UCSD-AML1 (cell line): ENCODE measurements around the gene MAP3K5.

Source experiments
- DNase-seq: peaks from one replicate; lab custom pipeline; 2025; ENCODE audit not compliant: unreplicated experiment; lab: John Stamatoyannopoulos, UW

MAP3K5 gene

GRCh38 chr6:136750696-136751521 lies 41.4 kb downstream of the MAP3K5 start:
- DNase-seq = no peak

DNA sequence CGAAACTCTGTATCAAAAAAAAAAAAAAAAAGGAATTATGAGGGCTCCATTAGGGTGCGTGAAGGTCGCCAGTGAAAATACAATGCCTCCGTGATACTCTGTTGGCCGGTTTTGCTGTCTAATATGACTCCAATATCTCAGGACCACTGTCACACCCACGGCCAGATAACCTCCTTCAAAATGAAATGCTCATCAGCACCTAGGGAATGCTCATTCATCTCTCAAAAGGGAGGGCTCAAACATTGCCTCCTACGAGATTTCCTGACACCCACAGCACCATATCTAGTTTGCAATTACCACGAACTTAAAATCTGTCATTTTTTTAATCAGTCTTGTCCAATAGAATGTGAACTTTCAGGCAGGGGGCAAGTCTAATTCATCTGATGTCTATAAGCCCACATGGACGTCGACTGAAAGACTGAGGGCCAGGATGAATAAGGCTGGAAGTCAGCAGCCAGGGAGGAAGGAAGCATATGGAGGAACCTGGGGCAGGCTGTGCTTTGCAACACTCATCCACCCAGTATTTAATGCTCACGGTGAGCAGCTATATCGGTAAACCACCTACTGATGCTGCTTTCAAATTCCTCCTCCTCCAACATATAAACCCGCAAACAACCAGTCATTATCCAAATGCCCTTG lies 42.8 kb downstream of the MAP3K5 start:
- DNase-seq = no peak

DNA sequence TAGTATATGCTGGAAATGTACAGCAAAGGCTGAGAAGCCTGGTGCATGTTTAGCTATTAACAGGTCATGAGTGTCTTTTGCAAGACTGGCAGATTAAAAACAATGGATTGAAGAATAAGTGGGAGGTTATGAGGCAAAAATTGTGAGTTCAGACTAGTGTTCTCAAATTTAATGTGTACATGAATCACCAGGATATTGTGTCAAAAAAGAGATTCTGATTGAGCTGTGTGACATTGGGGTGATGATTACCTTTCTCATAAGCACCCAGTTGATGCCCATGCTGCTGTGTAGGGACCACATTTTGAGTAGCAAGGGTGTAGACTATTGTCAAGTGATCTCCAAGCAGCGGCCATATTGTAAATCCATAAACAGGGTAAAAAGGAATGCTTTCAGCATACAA lies 44.8 kb downstream of the MAP3K5 start:
- DNase-seq = no peak

DNA sequence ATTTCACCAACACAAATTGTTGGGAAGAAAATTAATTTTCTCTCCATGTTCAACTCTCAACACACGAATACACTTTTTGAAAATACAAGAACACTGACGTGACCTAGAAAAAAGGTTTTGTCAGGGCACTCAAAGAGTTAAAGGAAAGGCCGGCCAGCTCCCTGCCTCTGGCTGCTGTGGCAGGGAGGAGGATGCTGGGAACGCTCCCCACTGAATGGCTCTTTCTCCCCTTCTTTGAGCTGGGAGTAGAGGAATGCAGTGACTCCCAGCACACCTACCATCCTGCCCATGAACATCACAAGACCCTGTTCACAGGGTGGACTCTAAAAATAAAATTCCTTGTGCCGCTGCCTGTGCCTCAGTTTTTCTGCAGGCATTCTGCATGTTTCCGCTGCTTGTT lies 47.0 kb downstream of the MAP3K5 start:
- DNase-seq = no peak

DNA sequence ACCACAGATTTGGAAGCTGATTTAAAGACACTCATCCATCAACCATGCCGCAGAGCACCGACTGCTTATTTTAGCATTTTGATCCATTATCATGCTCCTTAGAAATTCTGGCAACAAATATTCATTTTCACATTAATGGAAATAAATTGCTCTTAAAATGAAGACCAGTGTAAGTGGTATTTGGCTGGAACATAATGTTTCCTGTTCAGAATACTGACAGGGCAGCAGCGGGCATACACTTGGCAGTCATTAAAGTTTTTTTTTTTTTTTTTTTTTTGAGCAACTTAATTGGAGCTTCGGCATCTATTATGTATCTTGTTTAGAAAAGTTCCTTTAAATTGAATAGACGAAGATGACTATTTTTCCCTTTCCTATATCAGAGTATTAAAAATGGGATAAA lies 47.4 kb downstream of the MAP3K5 start:
- no peak for DNase-seq

- no peak for DNase-seq
Measured at GRCh38 chr6:136742125-136742524, 50.2 kb downstream of the MAP3K5 start.

DNA sequence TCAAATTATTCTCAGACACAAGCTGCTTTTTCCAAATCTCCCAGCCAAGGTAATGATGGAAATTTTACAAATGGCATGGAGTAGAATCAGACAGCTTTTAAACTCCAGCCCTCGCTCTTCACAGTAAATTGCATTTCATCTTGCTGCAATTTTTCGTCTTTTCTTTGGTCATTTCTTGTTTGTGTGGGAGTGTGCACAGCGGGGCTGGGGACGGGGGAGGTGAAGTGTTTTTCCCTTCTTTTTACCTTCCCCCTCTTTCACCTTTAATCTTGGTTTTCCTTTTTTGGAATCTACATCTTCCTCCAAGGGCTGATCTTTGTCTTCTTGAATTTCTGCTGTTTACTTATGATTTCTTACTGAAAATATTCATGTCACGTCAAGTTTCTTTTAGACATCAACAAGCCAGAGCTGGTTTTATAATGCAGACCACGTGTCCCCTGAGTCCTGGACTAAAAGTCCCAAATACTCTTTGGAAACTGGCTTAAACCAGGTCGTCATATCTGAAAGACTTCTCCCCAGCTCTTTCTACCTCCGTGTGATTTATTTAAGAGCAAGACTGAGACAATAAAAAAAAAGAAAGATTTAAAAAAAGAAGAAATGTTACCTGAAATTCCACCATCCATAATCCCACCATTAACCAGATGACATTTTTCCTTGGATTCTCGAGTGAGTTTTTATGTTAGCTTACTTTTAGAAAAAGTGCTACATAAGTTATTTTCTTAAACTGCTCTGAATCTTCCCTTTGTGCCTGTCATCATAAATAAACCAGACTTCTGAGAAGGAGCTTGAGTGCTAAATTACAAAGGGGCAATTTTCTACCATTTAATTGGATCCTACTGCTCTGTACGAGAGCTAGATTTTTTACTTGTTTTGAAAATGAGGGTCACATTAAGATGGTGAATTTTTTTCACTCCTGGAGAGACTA lies 52.0 kb downstream of the MAP3K5 start:
- DNase-seq = no peak

DNA sequence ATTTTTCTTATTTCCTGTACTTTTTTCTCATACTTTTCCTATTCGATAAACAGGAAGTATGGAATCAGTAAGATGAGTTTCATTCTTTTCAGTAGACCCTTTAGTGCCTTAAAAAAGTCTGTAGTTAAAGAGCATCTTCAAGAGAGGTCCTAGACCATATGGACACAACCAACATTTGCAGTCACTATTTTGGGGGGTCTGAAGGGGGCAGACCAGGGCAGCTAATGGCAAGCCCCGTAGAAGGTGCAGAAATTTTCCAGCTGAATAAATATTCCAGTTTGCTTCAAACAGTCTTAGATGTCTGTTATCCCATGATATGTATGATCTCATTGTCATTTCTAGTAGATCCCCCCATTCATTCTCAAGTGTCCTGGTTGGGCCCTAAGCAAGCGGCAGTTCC lies 52.8 kb downstream of the MAP3K5 start:
- DNase-seq = peak; percentile 27

- DNase-seq = no peak
Measured at GRCh38 chr6:136739071-136739470, 53.2 kb downstream of the MAP3K5 start.

DNA sequence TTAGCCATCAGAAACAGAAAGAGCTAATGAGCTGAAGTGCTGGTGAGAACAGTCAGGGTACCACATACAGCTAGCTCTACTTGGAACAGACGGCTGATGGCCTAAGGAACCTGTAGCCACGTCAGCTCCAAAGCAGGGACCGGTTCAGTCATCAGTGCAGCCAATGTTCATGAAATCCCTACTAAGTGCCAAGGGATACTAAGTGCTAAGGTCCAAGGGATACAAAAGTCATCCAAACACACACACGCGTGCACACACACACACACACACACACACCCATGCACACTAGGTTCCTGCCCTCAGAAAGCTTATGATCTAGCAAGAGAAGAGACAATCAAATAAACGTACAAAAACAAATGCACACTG lies 53.6 kb downstream of the MAP3K5 start:
- no peak for DNase-seq

DNA sequence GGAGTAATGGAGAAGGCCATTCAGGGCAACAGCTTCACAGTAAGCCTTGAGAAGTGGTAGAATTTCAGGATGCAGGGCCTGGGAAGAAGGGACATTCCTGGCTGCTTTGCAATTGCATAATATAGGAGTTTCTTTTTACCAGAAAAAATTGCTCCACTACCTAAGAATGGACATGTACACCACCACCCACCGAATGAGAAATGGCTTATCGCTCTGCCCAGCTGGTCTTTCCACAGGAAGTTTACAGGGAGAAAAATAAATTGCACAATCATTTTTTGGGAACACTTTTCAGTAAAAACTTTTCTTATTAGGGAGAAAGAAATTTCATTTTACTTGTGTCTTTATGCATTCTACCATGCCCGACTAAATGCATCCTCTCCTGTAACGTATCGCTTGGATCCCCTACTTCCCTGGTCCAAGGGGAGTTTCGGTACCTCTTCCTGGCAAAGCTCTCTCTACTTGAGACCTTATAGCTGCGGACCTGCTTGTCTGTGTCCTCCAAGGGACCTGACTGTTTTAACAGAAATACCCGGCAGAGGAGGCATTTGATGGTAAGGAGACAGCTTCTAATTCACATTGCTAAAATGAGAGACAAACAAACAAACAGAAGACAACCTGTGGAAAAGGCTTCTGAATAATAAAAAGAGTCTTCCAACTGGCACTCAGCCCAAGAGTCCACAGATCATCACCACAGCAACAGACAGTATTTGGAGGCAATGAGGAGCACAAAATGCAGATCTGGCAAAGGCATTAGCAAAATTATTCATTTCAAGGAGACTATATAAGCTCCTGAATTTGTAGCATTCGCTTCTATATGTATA lies 54.2 kb downstream of the MAP3K5 start:
- DNase-seq = peak; percentile 37

DNA sequence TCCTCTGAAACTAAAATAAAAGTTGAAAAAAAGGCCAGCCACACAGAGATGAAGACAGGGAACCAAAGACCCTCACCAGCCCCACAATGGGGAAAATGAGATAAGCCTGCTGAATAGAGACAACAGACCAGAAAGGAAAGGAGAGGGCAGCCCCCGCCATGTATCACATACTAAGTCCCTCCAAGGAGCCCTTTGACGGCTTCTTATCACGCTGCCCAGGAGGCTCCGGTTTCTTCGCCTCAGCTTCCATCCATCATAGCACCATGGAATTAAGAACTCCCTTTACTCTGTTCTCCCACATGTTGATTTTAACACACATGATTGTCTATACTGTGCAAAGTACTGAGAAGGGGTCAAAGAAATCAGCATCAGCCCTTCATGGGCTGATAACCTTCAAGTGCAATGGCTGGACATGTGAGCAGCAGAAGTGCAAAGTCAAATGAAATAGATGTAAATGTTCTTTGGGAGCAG lies 54.9 kb downstream of the MAP3K5 start:
- peak; percentile 34 for DNase-seq

DNA sequence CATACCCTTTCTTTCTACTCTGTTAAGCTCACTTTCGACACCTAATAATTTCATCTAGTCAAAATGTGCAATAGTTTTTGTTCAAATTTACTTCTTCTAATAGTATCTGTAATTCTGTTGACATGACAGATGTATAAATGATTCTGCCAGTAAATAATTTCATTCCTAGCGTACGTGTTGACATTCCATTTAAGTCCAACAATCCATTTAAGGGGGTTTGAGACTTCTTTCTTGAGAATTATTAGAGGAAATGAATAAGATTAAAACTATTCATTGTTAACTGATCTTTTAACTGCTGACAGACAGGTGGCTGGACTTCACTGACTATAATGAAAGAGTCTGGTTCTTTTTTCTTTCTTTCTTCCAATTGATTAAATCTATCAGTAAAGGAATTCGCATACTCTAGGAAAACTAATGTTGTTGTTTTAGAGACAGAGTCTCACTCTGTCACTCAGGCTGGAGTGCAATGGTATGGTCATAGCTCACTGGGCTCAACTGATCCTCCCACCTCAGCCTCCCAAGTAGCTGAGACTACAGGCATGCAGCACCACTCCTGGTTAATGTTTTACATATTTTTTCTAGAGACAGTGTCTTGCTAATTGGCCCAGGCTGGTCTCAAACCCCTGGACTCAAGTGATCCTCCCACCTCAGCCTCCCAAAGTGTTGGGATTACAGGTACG lies 55.9 kb downstream of the MAP3K5 start:
- DNase-seq = no peak

- DNase-seq = no peak
Measured at GRCh38 chr6:136734977-136735376, 57.3 kb downstream of the MAP3K5 start.

DNA sequence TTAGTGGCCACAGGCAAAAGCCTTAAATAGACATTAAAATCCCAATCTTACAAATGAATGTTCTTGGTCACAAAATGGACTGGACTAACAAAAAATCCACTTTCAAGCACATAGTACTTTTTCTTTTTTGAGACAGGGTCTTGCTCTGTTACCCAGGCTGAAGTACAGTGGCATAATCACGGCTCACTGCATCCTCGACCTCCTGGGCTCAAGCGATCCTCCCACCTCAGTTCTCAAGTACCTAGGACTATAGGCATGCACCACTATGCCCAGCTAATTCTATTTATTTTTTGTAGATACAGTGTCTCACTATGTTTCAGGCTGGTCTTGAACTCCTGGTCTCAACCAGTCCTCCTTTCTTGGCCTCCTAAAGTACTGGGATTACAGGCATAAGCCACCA lies 59.4 kb downstream of the MAP3K5 start:
- no peak for DNase-seq

DNA sequence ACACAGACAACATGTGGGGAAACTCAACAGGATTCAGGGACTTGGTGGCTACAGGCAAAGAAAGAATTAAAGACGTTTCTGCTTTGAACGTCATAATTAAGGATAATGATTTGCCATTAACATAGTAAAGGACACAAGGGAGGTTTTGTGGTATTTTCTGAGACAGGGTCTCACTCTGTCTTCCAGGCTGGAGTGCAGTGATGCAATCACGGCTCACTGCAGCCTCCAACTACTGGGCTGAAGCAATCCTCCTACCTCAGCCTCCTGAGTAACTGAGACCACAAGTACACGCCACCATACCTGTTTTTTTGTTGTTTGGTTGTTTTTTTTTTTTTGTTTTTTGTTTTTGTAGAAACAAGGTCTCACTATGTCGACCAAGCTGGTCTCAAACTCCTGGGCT lies 62.4 kb downstream of the MAP3K5 start:
- no peak for DNase-seq

- no peak for DNase-seq
Measured at GRCh38 chr6:136728976-136729515, 63.2 kb downstream of the MAP3K5 start.

DNA sequence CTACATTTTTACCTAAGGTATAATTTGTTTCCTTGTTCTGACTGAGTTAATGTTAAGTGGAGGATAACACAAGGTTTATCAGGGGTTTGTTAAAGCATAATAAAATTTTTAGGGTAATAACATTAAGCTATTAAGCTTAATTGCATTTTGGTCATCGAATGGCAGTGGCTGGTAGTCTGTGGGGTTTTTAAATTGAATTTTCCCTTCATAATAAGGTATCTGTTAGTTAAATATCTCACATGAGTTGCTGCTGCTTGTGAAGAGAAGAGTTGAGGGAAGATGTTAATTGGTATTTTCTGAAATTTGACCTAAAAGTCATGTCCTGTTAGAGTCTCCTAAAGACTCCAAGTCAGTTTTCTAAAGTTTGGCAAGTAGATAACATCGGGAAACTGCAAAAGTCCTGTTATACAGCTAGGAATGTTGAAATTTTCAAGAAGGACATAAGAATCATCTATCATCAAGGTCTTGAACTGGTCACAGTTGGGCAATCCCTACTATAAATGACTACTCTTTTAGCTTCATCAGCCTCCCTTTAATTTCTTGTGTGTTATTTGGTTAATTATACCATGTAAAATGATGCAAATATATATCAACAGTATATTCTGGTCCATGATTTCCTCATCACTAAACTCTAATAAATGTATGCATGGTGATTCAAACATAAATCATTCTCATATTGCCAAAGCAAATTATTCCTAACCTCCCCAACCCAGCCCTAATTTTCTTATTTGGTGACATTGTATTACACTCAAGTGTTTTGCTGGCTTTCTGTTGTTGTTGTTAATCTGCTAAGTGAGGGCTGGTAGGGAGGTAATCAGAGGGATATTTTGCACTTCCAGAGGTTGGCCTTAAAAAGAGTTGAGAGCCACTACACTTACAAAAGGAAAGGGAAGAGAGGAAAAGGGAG lies 64.0 kb downstream of the MAP3K5 start:
- no peak for DNase-seq
